ENCODE data around the gene NR1H4.

DNA sequence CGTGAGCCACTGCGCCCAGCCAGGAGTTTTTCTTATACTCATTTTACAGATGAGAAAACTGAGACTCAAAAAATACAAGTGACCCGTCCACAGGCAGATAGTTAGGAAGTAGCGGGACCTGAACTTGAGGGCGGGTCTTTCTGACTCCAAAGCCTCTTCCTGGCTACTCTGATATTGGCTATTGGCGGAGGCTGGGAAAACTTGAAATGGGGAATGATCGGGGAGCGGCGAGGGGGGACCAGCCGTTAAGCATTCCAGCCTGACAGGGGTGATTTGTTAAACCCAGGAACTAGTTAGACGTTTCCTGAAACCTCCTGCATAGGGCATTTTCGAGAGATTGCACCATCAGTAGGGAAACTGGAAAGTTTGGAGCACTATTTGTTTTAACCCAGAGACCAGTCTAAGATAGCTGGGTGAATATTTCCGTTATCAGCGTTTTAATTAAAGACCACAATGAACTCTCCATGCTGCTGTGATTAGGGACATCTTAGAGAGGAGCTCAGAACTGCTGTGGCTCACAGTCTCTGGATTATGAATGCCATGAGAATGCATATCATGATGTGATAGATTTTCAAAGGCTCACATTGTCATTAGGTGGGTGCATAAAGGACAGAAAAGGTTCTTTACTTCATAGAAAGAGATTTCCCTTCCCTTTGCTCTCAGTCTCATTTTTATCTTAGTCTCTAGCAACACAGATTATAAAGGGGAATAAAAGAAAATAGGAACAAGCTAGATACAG lies 2.5 kb downstream of the NR1H4 start:
- TF ChIP-seq CTCF (IDR thresholded peaks at IDR 0.05) (no peak), ZFX (IDR thresholded peaks at IDR 0.05; ENCODE audit: borderline replicate concordance) (no peak)
